T-helper 2 cell treated with Interferon-gamma antibody and Interleukin-4, amounts not matched to agents 5 μg/mL and 100 μg/mL, for 36 hours (primary cell): Measurements from ENCODE around the gene LPIN3.

ENCODE experiments used
- DNase-seq: peaks from one replicate; pipeline ENCODE4 v3.0.0; 2021; ENCODE audit warnings: low spot score
- H3K27ac Mint-ChIP-seq: one replicate; pipeline ENCODE4 v1.8.0; 2021; ENCODE audit warnings: mild to moderate bottlenecking, mixed read lengths
- H3K27me3 Mint-ChIP-seq: one replicate; pipeline ENCODE4 v1.8.0; 2021; ENCODE audit warnings: low read depth, mixed read lengths
- H3K36me3 Mint-ChIP-seq: one replicate; pipeline ENCODE4 v1.8.0; 2021; ENCODE audit warnings: low read depth, mixed read lengths
- H3K4me1 Mint-ChIP-seq: one replicate; pipeline ENCODE4 v1.8.0; 2021; ENCODE audit warnings: low read depth, mixed read lengths
- H3K4me3 Mint-ChIP-seq: one replicate; pipeline ENCODE4 v1.8.0; 2022; ENCODE audit warnings: mild to moderate bottlenecking, moderate library complexity, mixed read lengths
- H3K9me3 Mint-ChIP-seq: one replicate; pipeline ENCODE4 v1.8.0; 2021; ENCODE audit warnings: mixed read lengths

LPIN3 gene

DNA sequence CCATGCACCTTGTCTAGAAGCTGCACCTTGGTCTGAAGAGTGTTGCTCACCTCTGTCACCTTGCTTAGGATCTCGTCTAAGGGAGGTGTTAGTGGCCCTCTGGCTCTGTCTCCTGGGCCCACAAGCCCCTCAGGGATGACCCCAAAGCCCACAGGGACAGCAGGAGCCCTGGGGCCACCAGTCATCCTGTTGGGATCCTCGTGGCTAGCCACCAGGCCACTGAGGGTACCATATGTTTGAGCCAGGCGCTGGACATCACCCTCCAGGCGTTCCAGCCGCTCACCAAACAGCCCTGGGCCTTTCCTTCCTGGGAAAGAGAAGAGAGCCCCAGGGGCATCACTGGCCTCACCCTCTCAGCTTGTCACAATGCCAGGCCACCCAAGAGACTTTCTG is 22.1 kb downstream of the LPIN3 start:
- Mint-ChIP-seq H3K27me3 (peaks cover 22% of the 10 kb centered on the region), H3K4me3 (no peak overlapping the region), H3K36me3 (no peaks in the 10 kb centered on the region), H3K9me3 (no peaks in the 10 kb centered on the region), H3K27ac (no peak overlapping the region), H3K4me1 (no peaks in the 10 kb centered on the region)
- no peak for DNase-seq

DNA sequence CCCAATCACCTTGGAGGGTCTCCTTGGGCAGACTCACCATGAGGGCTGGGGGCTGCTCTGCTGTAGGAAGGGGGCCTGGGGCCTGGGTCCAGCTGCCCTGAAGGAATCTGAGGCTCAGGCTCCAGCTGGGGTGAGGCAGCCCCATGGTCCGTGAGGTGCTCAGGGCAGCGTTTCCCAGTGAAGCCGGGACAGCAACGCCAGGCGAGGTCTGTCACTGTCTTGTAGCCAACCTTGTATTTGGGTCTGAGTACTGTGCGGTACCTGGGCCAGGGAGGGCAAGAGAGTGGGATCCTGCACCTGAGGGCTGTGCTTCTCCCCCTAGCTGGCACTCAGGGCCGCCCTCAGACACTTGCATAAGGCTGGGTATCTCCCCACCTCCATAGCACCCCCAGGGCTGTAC is 23.0 kb downstream of the LPIN3 start:
- Mint-ChIP-seq H3K9me3 (no peaks in the 10 kb centered on the region), H3K4me3 (no peak overlapping the region), H3K36me3 (no peaks in the 10 kb centered on the region), H3K27ac (no peak overlapping the region), H3K4me1 (no peaks in the 10 kb centered on the region), H3K27me3 (peaks cover 27% of the 10 kb centered on the region)
- DNase-seq = no peak

DNA sequence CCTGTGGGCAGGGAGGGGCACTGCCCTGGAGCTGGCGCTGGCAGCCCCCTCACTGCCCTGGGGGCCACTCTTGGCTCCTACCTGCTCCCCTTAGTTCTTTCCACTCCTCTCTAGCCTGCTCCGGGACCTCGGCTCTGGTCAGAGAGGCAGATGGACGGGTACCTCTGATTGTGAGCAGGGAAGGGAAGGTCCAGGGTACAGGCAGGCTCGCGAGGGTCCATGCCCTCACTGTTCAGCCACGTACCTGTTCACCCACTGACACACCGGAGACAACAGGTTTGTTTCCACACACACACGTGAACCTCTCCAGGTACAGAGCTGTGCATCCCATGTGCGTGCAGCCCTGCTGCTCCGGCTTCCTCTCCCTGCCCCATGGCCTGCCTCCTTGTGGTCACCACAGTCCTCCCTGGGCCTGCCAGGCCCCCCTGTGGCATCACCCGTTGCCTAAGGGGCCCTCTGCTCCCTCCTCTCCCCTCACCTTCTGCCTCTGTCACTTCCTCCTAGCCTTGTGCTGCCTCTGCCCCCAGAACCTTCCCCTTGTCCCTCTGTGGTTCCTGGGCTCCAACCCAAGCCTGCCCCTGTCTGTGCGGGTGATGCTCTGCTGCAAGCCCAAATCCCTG is 23.7 kb downstream of the LPIN3 start:
- H3K9me3 Mint-ChIP-seq = no peaks in the 10 kb centered on the region

DNA sequence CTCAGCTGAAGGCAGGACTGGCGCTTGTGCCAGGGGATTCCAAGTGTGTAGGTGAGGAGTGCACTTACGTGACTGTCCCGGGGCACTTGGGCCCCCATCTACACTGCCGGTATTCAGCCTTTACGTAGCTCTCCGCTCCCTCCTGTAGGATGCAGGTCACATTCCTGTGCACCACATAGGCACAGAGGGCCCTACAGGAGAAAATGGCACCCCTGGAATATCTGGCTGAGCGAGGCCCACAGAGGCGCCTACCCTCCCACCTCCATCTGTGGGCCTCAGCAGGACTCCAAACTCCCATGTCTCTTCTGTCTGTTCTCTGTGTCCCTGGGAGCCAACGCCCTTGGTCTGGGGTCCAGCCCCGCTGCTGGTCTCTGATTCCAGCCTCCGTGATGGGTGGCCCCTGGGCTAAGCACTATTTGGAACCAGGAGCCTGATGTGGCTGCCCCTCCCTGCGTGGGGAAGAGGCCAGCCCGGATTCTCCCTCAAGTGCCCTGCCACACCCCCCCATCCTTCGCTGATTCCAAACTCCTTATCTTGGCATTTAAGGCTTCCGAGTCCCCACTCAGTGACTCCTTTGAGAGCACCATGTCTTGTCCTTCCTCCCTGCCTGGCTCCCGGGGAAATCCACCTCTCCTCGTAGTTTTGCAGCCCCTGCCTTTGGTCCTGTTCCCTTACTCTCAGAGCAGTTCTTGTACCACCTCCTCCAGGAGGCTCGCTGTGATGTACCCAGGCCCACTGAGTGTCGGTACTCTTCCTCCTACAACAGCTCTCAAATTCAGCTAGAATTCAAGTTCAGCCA is 24.5 kb downstream of the LPIN3 start:
- no peaks in the 10 kb centered on the region for H3K36me3 Mint-ChIP-seq
- no peak for DNase-seq
- peaks cover 34% of the 10 kb centered on the region for H3K27me3 Mint-ChIP-seq
- no peak overlapping the region for H3K27ac Mint-ChIP-seq
- H3K4me1 Mint-ChIP-seq = no peaks in the 10 kb centered on the region
- no peaks in the 10 kb centered on the region for H3K9me3 Mint-ChIP-seq
- no peak overlapping the region for H3K4me3 Mint-ChIP-seq

More for the DNA sequence above, 23.7 kb downstream of the LPIN3 start:
- Mint-ChIP-seq H3K27me3 (peaks cover 32% of the 10 kb centered on the region), H3K36me3 (no peaks in the 10 kb centered on the region), H3K4me3 (no peak overlapping the region), H3K27ac (no peak overlapping the region), H3K4me1 (no peaks in the 10 kb centered on the region)
- no peak for DNase-seq

DNA sequence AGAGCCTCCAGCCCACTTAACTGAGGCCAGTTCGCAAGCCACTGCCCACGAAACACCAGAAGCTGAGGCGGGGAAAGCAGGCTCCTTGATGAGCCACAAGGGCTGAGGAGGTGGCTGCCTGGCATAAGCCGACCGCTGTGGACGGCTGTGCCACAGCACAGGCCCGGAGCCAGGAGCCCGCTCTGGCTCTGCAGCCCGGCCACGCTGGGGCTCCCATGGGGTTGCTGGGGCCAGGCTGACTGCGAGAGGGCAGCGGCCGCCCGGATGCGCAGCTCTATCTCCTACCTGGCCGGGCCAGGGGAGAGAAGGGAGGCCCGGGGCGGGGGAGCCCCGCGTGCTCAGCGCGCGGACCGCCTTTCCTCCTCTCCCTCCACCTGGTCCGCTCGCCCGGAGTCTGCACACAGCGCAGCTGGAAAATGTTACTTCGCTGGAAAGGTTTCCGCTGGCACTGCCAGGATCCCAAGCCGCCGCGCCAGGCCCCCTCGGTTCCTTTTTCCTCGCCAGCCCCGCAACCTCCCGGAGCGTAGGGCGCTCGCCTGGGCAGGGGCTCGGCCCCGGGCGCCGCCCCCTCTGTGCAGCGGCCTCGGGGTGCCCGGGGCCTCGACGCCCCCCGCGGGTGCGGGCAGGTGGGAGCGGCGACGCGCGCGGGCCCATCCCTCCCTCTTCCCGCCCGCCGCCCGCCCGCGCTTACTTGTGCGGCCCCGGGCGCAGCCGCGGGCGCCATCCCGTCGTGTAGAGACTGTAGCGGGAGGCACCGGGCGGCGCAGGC is 25.3 kb downstream of the LPIN3 start:
- Mint-ChIP-seq H3K4me3 (no peak overlapping the region), H3K27me3 (peaks cover 34% of the 10 kb centered on the region), H3K36me3 (no peaks in the 10 kb centered on the region), H3K27ac (no peak overlapping the region), H3K4me1 (no peaks in the 10 kb centered on the region), H3K9me3 (no peaks in the 10 kb centered on the region)
- DNase-seq = no peak

DNA sequence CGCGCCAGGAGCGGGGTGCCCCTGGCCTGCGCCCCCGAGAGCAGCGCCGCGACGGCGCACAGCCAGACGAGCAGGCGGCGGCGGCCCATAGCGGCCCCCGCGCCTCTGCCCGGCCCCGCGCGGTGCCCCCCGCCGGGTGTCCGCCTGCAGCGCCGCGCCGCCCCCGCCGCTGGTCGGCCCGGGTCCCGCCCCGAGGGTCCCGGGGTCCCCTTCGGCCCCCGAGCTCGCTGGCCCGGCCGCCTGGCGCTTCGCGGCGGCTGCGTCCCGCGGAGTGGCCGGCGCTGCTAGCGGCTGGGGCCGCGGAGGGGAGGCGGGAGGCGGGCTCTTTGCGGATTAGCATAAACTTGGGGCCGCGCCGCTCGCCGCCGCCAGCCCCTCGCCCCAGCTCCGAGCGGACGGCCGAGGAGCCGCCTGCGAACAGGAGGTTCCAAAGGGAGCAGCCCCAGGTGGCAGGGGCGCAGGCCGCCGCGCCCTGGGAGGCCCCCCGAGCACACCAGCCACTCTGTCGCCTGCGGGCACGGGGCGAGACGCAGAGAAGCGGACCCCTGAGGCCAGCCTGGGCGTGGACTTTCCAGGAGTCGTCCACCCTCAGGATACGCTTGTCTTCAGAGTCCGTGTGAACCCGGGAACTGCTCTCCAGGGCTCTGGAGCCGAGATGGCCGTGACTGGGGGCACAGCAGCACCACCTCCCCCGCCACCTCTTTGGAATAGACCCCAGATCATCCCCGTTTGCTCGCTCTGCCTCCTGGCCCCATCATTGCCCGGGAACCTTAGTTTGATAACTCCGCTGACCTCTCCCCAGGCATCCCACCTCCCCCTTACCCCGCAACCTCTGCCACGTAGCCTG is 26.1 kb downstream of the LPIN3 start, which contains the start of gene EMILIN3:
Gene EMILIN3 (minus strand): TSS at position 273 of the 847 bp plus-strand sequence. CDS start 184 bp downstream, at position 89.
- Mint-ChIP-seq H3K4me1 (no peaks in the 10 kb centered on the region), H3K27me3 (peaks cover 34% of the 10 kb centered on the region), H3K9me3 (peaks cover 4% of the 10 kb centered on the region), H3K27ac (no peak within 1 kb of the TSS), H3K36me3 (no peaks in the 10 kb centered on the region), H3K4me3 (peak within 1 kb of the TSS; percentile 28)
- DNase-seq = no peak

DNA sequence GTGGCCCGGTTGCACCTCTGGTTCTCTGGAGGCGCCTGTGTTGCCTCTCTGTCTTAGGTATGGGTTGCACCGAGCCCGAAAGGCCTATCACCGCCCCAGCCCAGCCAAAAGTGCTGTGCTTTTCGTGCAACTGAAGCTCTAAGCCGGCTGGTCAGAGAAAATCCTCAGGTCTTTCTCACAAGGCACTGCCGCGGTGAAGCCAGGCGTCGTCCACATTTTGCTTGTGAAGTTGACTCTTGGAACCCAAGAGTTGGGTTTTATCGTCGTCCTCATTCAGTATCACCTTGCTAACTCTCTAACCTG is 26.7 kb downstream of the LPIN3 start:
- H3K4me1 Mint-ChIP-seq = no peaks in the 10 kb centered on the region
- H3K36me3 Mint-ChIP-seq = no peaks in the 10 kb centered on the region
- H3K27ac Mint-ChIP-seq = no peak overlapping the region
- H3K27me3 Mint-ChIP-seq = peaks cover 34% of the 10 kb centered on the region
- no peak for DNase-seq
- peak overlapping the region; percentile 28 for H3K4me3 Mint-ChIP-seq
- H3K9me3 Mint-ChIP-seq = peaks cover 4% of the 10 kb centered on the region

DNA sequence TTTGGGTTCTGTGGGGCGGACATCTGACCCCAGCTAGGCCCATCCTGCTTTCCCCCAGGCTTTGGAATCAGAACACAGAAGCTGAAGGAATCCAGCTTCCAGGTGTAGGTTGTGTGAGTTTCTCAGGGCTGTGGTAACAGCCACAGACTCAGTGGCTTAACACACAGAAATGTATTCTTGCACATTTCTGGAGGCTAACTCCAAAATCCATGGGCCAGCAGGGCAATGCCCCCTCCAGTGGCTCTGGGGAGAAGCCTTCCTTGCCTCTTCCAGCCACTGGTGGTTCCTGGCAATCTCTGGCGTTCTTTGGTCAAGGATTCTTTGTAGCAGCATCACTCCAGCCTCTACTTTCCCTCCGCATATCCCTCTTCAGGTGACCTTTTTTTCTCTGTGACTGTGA is 27.3 kb downstream of the LPIN3 start:
- H3K27ac Mint-ChIP-seq = no peak overlapping the region
- peaks cover 38% of the 10 kb centered on the region for H3K27me3 Mint-ChIP-seq
- no peak for DNase-seq
- H3K36me3 Mint-ChIP-seq = no peaks in the 10 kb centered on the region
- H3K4me1 Mint-ChIP-seq = no peaks in the 10 kb centered on the region
- peaks cover 4% of the 10 kb centered on the region for H3K9me3 Mint-ChIP-seq
- no peak overlapping the region for H3K4me3 Mint-ChIP-seq

DNA sequence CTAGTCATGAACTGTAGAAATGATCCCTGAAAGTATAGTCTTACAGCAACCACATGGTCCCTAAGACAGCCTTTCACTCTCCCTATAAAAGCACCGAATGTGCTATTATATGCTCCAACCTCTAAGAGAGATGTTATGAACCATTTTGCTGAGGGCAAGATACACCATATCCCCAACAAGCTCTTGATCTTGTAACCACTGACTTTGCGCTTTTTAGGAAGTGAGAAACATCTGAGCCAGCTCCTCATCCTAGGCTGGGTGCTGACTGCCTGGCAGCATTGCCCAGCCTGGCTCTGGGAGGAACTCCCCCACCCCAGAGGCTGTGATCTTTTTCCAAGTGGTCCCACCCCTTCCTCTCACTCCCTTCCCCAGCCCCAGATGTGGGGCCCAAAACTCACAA is 29.1 kb downstream of the LPIN3 start:
- no peak overlapping the region for H3K27ac Mint-ChIP-seq
- peaks cover 4% of the 10 kb centered on the region for H3K9me3 Mint-ChIP-seq
- H3K36me3 Mint-ChIP-seq = no peaks in the 10 kb centered on the region
- H3K4me3 Mint-ChIP-seq = no peak overlapping the region
- peaks cover 36% of the 10 kb centered on the region for H3K27me3 Mint-ChIP-seq
- no peaks in the 10 kb centered on the region for H3K4me1 Mint-ChIP-seq
- DNase-seq = no peak

DNA sequence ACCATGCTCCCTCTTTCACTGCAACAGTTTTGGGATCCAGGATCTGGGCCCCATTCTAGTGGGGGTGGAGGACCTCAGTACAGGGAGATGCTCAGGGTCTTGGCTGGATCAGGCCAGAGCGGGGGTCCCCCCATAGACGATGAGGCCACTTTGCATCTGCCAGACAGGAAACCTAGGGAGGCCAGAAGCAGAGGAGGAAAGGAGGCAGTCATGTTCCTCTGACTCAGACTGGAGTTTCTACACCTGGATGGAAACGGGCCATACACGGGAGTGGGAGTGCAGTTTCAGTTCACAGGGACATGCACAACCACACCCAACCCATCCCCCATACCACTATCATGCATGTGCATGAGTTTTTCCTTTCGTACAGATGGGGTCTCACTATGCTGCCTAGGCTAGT is 29.6 kb downstream of the LPIN3 start:
- Mint-ChIP-seq H3K9me3 (peaks cover 4% of the 10 kb centered on the region), H3K27ac (no peak overlapping the region), H3K4me3 (no peak overlapping the region), H3K4me1 (no peaks in the 10 kb centered on the region), H3K27me3 (peaks cover 31% of the 10 kb centered on the region), H3K36me3 (no peaks in the 10 kb centered on the region)
- no peak for DNase-seq

DNA sequence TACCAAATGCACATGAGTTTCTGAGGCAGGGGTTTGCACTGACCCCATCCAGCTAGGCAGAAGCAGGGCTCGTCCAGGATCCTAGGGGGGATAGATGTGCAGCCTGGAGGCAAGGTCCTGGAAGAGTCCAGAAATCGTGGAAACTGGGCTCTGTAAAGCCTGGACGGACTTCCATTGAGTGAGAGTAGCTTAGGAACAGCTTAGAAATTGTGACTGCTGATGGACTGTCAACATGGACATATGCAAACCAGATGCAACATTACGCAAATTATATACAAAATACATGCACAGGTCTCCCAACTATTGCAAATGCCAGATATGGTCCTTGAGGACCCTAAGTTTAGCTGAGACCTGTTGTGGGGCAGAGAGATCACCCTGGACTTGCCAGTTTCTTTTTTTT is 30.8 kb downstream of the LPIN3 start:
- DNase-seq = no peak
- no peak overlapping the region for H3K27ac Mint-ChIP-seq
- no peaks in the 10 kb centered on the region for H3K4me1 Mint-ChIP-seq
- peaks cover 4% of the 10 kb centered on the region for H3K9me3 Mint-ChIP-seq
- H3K4me3 Mint-ChIP-seq = no peak overlapping the region
- peaks cover 27% of the 10 kb centered on the region for H3K27me3 Mint-ChIP-seq
- H3K36me3 Mint-ChIP-seq = no peaks in the 10 kb centered on the region

DNA sequence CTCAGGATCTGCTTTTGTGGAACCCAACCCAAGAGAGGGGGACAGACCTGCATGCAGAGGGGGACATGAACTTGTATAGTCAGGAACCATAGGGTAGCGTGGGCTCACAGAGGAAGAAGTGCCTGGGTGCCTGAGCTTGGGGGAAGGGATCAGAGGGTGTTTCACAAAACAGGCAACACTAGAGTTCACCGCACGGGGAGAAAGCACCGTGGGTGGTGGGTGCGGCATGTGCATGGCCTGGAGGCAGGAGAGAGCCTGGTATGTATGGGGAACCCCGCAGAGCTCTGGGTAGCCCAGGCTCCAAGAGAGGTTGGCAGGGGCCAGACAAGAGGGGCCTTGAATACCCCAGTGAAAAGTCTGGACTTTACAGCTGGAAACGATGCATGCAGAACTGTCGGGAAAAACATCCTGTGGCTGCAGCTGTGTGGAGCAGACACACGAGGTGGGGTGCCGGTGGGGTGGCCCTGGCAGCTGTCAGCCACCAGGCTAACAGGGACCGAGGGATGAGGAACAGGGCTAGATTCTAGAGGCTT is 32.7 kb downstream of the LPIN3 start:
- no peak overlapping the region for H3K27ac Mint-ChIP-seq
- no peak overlapping the region for H3K4me3 Mint-ChIP-seq
- no peaks in the 10 kb centered on the region for H3K36me3 Mint-ChIP-seq
- no peak for DNase-seq
- H3K4me1 Mint-ChIP-seq = no peaks in the 10 kb centered on the region
- H3K9me3 Mint-ChIP-seq = peaks cover 4% of the 10 kb centered on the region
- peaks cover 23% of the 10 kb centered on the region for H3K27me3 Mint-ChIP-seq
